H1 (cell line): ENCODE measurements around the gene ARRDC1. TPM values are rescaled to one million over a fixed set of nuclear protein-coding genes. Genes with fewer than 3 reads are reported as not detected.

Experiments used
- ASH2L ChIP-seq: fragments of 200-600, 300-600 bp; sonication (generic); IDR thresholded peaks from one replicate; pipeline ENCODE4 v1.7.1; 2017; ENCODE audit warnings: low read length
- CHD2 ChIP-seq: IDR thresholded peaks from 2 replicates; pipeline ENCODE4 v1.6.1; 2012; ENCODE audit warnings: low read length, improper control_type of control experiment
- EGR1 ChIP-seq: IDR thresholded peaks from 2 replicates; pipeline ENCODE4 v1.6.1; 2011; ENCODE audit warnings: low read depth, low read length, borderline replicate concordance
- SIRT6 ChIP-seq: IDR thresholded peaks from one replicate; pipeline ENCODE4 v1.7.1; 2012; ENCODE audit warnings: low read length, inconsistent platforms
- SP1 ChIP-seq: IDR thresholded peaks from 2 replicates; pipeline ENCODE4 v1.6.1; 2011; ENCODE audit warnings: low read depth, low read length
- polyA plus RNA-seq, 7 experiments: library from polyadenylated mRNA; depleted of rRNA in 3 of 7; stranded (reverse) in 5 of 7; unstranded in 2 of 7; fragments of >200 nt in 5 of 7; fragments of 200-250 nt in 2 of 7; gene quantifications; 1 replicate in 5 of 7; 2 replicates in 1 of 7; 4 replicates in 1 of 7; pipeline versions ENCODE4 v1.2.1 to v1.2.3, GENCODE V29; 2011 to 2013; ENCODE audit warnings: missing spikeins in 2 of 7, mixed read lengths in 2 of 7
- total RNA-seq: library from RNA; stranded (reverse); fragmentation: NEBNext Ultra II Directional; extraction: Animal tissue kit (Norgen Biotek cat#: 25700); gene quantifications from 2 replicates; pipeline ENCODE4 v1.2.1, GENCODE V29; 2021

The ARRDC1 gene
- total and polyA plus RNA-seq, 2 of the 8 experiments (the other 6 are each of a cell fraction or from before 2014, with no cell fraction given), result 22.0 to 58.4 TPM

- no peak for TF ChIP-seq EGR1
- no peak for TF ChIP-seq SP1
- TF ChIP-seq SIRT6, result no peak
- no peak for TF ChIP-seq CHD2
- no peak for TF ChIP-seq ASH2L
Observed at GRCh38 chr9:137615387-137615871, 9.9 kb downstream of the ARRDC1 start (continued).
